T-helper 2 cell treated with Interferon-gamma antibody and Interleukin-4, amounts not matched to agents 5 μg/mL and 100 μg/mL, for 36 hours (primary cell): ENCODE measurements around the gene THEMIS.
"Not testable (repeated sequence)": the region's sequence is repeated elsewhere in the genome, so short reads cannot be mapped to it uniquely, and the experiment has no call there.

ENCODE experiments used
- DNase-seq: peaks from one replicate; pipeline ENCODE4 v3.0.0; 2021; ENCODE audit warnings: low spot score
- H3K27ac Mint-ChIP-seq: one replicate; pipeline ENCODE4 v1.8.0; 2021; ENCODE audit warnings: mild to moderate bottlenecking, mixed read lengths
- H3K27me3 Mint-ChIP-seq: one replicate; pipeline ENCODE4 v1.8.0; 2021; ENCODE audit warnings: low read depth, mixed read lengths
- H3K36me3 Mint-ChIP-seq: one replicate; pipeline ENCODE4 v1.8.0; 2021; ENCODE audit warnings: low read depth, mixed read lengths
- H3K4me1 Mint-ChIP-seq: one replicate; pipeline ENCODE4 v1.8.0; 2021; ENCODE audit warnings: low read depth, mixed read lengths
- H3K4me3 Mint-ChIP-seq: one replicate; pipeline ENCODE4 v1.8.0; 2022; ENCODE audit warnings: mild to moderate bottlenecking, moderate library complexity, mixed read lengths
- H3K9me3 Mint-ChIP-seq: one replicate; pipeline ENCODE4 v1.8.0; 2021; ENCODE audit warnings: mixed read lengths

The THEMIS gene

DNA sequence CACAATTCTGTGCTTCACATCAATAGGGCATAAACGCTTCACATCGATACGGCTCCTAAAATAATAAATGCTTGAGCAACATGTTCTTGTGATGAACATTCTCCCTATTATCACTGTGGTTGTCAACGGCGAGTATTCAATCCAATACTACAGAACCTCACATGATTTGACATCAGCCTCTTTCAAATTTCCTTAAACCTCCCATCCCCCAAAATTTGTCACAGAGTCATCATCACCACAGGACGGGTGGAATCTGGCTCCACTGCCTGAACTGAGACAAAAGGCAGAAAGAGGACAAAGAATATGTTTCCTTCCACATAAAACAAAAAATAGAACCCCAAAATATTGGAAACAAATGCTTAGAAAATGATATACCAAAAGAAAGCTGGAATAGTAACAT is 7.3 kb downstream of the THEMIS start:
- DNase-seq = peak; percentile 31
- Mint-ChIP-seq H3K4me3 (peak overlapping the region; percentile 65), H3K4me1 (peaks cover 47% of the 10 kb centered on the region), H3K9me3 (peaks cover 8% of the 10 kb centered on the region), H3K27me3 (no peaks in the 10 kb centered on the region), H3K27ac (peak overlapping the region; percentile 81), H3K36me3 (peaks cover 51% of the 10 kb centered on the region)

GRCh38 chr6:127891731-127892326 is 9.0 kb downstream of the THEMIS start:
- H3K27ac Mint-ChIP-seq = no peak overlapping the region
- no peak overlapping the region for H3K4me3 Mint-ChIP-seq

DNA sequence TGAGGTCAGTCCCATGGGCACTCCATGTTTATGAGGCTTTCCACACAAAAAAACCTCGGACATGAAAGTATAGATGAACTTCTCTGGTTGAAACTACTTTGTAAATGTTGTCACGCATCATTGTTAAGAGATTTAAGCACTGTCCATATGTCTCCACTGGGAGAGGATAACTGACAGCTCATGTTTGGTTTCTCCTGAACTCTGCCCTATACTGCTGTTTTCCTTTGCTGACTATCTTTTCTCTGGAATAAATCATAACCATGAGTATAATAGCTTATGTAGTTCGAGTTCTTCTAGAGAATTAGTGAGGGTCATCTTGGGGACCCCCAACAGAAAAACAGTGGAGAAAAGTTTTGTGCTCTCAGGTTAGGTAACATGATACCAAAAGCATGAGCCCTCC is 14.3 kb downstream of the THEMIS start:
- H3K4me3 Mint-ChIP-seq = no peak overlapping the region
- H3K36me3 Mint-ChIP-seq = peaks cover 65% of the 10 kb centered on the region
- peaks cover 35% of the 10 kb centered on the region for H3K4me1 Mint-ChIP-seq
- peaks cover 26% of the 10 kb centered on the region for H3K9me3 Mint-ChIP-seq
- DNase-seq = no peak
- no peak overlapping the region for H3K27ac Mint-ChIP-seq
- no peaks in the 10 kb centered on the region for H3K27me3 Mint-ChIP-seq

More at GRCh38 chr6:127891731-127892326, 9.0 kb downstream of the THEMIS start:
- Mint-ChIP-seq H3K9me3 (peaks cover 15% of the 10 kb centered on the region), H3K4me1 (peaks cover 34% of the 10 kb centered on the region), H3K36me3 (peaks cover 51% of the 10 kb centered on the region), H3K27me3 (no peaks in the 10 kb centered on the region)
- DNase-seq = no peak

DNA sequence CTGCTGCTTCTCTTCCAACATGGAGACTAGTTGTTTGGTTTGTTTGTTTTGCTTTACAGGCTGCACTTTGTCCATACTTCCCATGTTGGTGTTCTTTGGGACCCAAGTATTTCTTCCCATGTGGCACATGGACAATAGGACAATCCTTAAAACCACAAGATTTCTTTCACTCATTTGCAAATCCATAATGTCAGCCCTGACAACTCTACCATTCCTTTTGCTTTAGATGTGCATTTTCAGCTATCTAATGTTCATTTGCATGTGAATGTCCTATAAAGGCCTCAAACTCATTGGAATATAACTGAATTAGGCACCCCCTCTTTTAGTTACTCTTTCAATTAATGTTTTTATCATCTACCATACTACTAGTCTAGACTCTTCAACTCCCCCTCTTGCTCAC is 16.7 kb downstream of the THEMIS start:
- peaks cover 24% of the 10 kb centered on the region for H3K9me3 Mint-ChIP-seq
- no peak overlapping the region for H3K4me3 Mint-ChIP-seq
- H3K27ac Mint-ChIP-seq = no peak overlapping the region
- peaks cover 53% of the 10 kb centered on the region for H3K36me3 Mint-ChIP-seq
- peaks cover 43% of the 10 kb centered on the region for H3K4me1 Mint-ChIP-seq
- no peak for DNase-seq
- H3K27me3 Mint-ChIP-seq = no peaks in the 10 kb centered on the region

- H3K27me3 Mint-ChIP-seq, DNase-seq, H3K27ac Mint-ChIP-seq, H3K4me3 Mint-ChIP-seq: not testable (repeated sequence)
- Mint-ChIP-seq H3K36me3 (peaks cover 43% of the 10 kb centered on the region), H3K9me3 (peaks cover 13% of the 10 kb centered on the region), H3K4me1 (peaks cover 57% of the 10 kb centered on the region)
These were observed 18.9 kb downstream of the THEMIS start for GRCh38 chr6:127881949-127882348.

- H3K4me3 Mint-ChIP-seq = peak overlapping the region; percentile 52
- H3K36me3 Mint-ChIP-seq = peaks cover 38% of the 10 kb centered on the region
- no peak for DNase-seq
- H3K4me1 Mint-ChIP-seq = peaks cover 60% of the 10 kb centered on the region
- H3K27me3 Mint-ChIP-seq = no peaks in the 10 kb centered on the region
- H3K9me3 Mint-ChIP-seq = peaks cover 4% of the 10 kb centered on the region
- peak overlapping the region; percentile 36 for H3K27ac Mint-ChIP-seq
These were observed 20.4 kb downstream of the THEMIS start for GRCh38 chr6:127880429-127880828.

- H3K36me3 Mint-ChIP-seq = peaks cover 38% of the 10 kb centered on the region
- peak overlapping the region; percentile 52 for H3K4me3 Mint-ChIP-seq
- peaks cover 58% of the 10 kb centered on the region for H3K4me1 Mint-ChIP-seq
These were observed 21.2 kb downstream of the THEMIS start for GRCh38 chr6:127879685-127880084.

GRCh38 chr6:127878115-127878514 is 22.7 kb downstream of the THEMIS start:
- Mint-ChIP-seq H3K4me3 (peak overlapping the region; percentile 26), H3K36me3 (peaks cover 39% of the 10 kb centered on the region), H3K27me3 (no peaks in the 10 kb centered on the region), H3K4me1 (peaks cover 50% of the 10 kb centered on the region), H3K9me3 (peaks cover 24% of the 10 kb centered on the region), H3K27ac (no peak overlapping the region)
- no peak for DNase-seq

More at GRCh38 chr6:127879685-127880084, 21.2 kb downstream of the THEMIS start:
- DNase-seq = no peak
- no peaks in the 10 kb centered on the region for H3K27me3 Mint-ChIP-seq
- H3K9me3 Mint-ChIP-seq = peaks cover 12% of the 10 kb centered on the region
- H3K27ac Mint-ChIP-seq = peak overlapping the region; percentile 69

- no peak for DNase-seq
- Mint-ChIP-seq H3K4me3 (peak overlapping the region; percentile 43), H3K27me3 (no peaks in the 10 kb centered on the region), H3K9me3 (peaks cover 23% of the 10 kb centered on the region), H3K27ac (peak overlapping the region; percentile 54), H3K36me3 (peaks cover 43% of the 10 kb centered on the region), H3K4me1 (peaks cover 43% of the 10 kb centered on the region)
These were observed 23.6 kb downstream of the THEMIS start for GRCh38 chr6:127877231-127877630.

DNA sequence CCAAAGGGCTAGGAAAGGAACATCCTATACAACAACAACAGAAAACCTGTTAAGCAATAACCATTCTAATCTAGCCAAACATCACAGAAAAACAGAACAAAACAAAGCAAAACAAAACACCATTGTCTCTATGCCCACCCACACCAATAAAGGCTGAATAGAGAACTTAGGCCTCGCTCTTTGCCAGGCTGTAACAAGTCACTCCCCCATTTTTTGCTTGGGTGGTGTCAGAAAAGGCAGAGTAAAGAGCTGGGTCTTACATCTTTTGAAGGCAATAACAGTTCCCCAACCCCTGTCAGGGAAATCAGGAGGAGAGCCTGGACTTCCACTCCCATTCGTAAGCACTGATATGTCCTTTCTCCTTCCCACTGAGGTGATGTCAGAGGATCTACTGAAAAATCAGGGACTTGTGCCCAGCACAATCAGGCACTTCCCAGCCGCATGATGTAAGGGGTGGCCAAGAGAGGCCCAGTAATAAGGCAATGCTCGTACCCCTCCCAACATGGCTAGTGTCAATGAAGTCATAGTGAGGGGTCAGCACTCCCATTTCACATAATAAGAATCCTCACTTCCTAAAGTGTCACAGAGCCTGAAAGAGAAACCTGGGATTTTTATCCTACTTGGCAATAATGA is 31.0 kb downstream of the THEMIS start:
- Mint-ChIP-seq H3K27me3 (no peaks in the 10 kb centered on the region), H3K27ac (no peak overlapping the region), H3K4me3 (no peak overlapping the region), H3K4me1 (peaks cover 26% of the 10 kb centered on the region), H3K9me3 (peaks cover 28% of the 10 kb centered on the region), H3K36me3 (peaks cover 64% of the 10 kb centered on the region)
- DNase-seq = no peak

GRCh38 chr6:127869183-127869582 is 31.7 kb downstream of the THEMIS start:
- Mint-ChIP-seq H3K27ac (no peak overlapping the region), H3K27me3 (no peaks in the 10 kb centered on the region), H3K4me1 (peaks cover 26% of the 10 kb centered on the region), H3K4me3 (no peak overlapping the region), H3K36me3 (peaks cover 69% of the 10 kb centered on the region), H3K9me3 (peaks cover 23% of the 10 kb centered on the region)
- DNase-seq = no peak

- Mint-ChIP-seq H3K36me3 (peaks cover 70% of the 10 kb centered on the region), H3K9me3 (peaks cover 16% of the 10 kb centered on the region), H3K27ac (no peak overlapping the region), H3K4me1 (peaks cover 26% of the 10 kb centered on the region), H3K27me3 (no peaks in the 10 kb centered on the region), H3K4me3 (no peak overlapping the region)
- DNase-seq = no peak
These were observed 32.5 kb downstream of the THEMIS start for GRCh38 chr6:127868338-127868737.

DNA sequence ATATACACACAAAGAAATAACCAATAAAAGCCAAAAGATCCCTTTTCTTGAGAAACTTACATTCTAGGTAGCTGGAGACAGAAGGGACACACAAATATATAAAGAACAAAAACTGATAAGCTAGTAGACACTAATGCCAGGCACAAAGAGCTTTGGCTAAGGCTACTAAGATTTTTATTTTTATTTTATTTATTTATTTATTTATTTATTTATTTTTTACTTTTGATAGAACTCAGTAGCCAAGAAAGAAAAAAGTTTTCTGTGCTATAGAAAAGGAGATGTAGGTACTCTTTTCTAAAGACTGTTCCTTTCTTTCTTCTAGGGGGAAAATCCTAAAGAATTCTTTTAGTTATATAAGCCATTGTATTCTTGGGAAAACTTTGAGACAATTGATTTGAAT is 34.1 kb downstream of the THEMIS start:
- H3K4me3 Mint-ChIP-seq = no peak overlapping the region
- peaks cover 30% of the 10 kb centered on the region for H3K4me1 Mint-ChIP-seq
- H3K27ac Mint-ChIP-seq = no peak overlapping the region
- H3K9me3 Mint-ChIP-seq = peaks cover 7% of the 10 kb centered on the region
- no peak for DNase-seq
- peaks cover 67% of the 10 kb centered on the region for H3K36me3 Mint-ChIP-seq
- no peaks in the 10 kb centered on the region for H3K27me3 Mint-ChIP-seq

DNA sequence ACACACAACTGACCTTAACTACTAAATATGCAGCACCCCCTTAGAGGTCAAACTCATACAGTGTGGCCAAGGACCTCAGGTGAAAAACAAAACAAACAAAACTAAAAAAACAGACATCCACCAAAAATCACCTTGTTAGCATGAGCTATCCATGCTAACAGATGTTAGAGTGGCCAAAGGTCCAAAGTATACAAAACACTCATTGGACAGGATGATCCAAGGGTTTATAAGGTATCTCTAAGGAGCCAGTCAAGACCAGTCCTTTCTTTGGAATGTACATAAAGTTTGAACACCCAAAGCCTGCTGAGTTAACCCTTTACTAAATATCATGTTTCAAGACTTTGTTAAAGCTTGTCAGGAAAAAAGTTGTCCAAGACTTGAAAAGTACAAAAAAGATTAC is 35.8 kb downstream of the THEMIS start:
- Mint-ChIP-seq H3K4me1 (peaks cover 25% of the 10 kb centered on the region), H3K36me3 (peaks cover 57% of the 10 kb centered on the region), H3K4me3 (no peak overlapping the region), H3K9me3 (no peaks in the 10 kb centered on the region), H3K27ac (no peak overlapping the region), H3K27me3 (no peaks in the 10 kb centered on the region)
- DNase-seq = no peak
